Panc1 (cell line): ENCODE measurements around the gene KCNIP3.

Source experiments
- CTCF ChIP-seq: fragments of 450-650 bp; IDR thresholded peaks from 2 replicates; pipeline ENCODE4 v1.5.1; 2017; ENCODE audit warnings: mild to moderate bottlenecking
- POLR2AphosphoS5 ChIP-seq: IDR thresholded peaks from 2 replicates; pipeline ENCODE4 v1.6.1; 2012; ENCODE audit warnings: mild to moderate bottlenecking, low read depth, low read length, moderate library complexity
- REST ChIP-seq, 2 experiments: IDR thresholded peaks; 2 replicates each; pipeline ENCODE4 v1.6.1; 2011 to 2012; ENCODE audit warnings: low read depth in 2 of 2, control low read depth in 1 of 2, low read length in 1 of 2, mild to moderate bottlenecking in 1 of 2, moderate library complexity in 1 of 2; ENCODE audit not compliant: insufficient read depth in 1 of 2
- TCF7L2 ChIP-seq: IDR thresholded peaks from 2 replicates; pipeline ENCODE4 v1.6.1; 2011; ENCODE audit warnings: mild to moderate bottlenecking, low read depth, low read length, inconsistent platforms

GRCh38 chr2:95289253-95289652, 7.9 kb upstream of the KCNIP3 start:
- TF ChIP-seq CTCF (no peak), POLR2AphosphoS5 (no peak), REST (IDR thresholded peaks at IDR 0.05; ENCODE audit: insufficient read depth in 1 of 2, low read depth in 2 of 2, low read length in 1 of 2) (no peak), TCF7L2 (no peak)
